DMS153 treated with DMSO at 0.1 percent for 48 hours (cell line): ENCODE results near the gene SNX32.

Experiments used
- DNase-seq: peaks from one replicate; lab custom pipeline; 2025; ENCODE audit not compliant: unreplicated experiment; lab: John Stamatoyannopoulos, UW

SNX32 gene

DNA sequence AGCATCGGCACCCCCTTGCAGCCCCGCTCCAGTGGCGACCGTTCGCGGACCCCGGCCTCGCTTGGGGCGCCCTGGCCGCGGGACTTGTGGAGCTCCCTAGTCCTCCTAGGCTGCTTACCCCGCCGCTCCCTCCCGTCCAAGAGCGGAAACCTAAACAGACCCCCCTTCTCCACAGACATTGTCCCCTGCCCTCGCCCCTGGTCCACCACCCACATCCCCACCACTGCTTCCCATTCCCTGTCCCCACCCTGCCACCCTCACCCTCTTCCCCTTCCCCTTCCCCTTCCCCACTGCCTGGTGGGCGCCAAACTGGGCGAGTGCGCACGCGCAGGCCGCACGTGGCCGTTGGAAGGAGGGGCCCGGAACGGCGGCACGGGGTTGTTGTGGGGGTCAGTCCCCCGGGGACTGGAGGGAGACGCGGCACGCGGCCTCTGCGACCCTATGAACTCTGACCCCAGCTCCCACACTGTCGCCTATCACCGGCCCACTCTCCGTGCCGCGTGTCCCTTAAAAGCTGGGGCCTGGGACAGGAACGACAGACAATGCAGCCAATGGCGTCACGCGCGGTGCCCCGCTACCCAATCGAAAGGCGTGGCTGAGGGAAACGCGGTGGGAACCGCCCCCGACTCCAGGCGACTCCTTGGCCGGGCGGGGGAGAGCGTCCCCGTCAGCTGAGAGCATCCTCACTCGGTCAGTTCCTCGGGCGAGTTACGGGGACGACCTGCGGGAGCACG lies at the start of gene SNX32:
Gene SNX32 (plus strand): TSS at position 667 of the 734 bp plus-strand sequence. CDS start 103 bp downstream, outside the sequence.
- peak; percentile 90 for DNase-seq

GRCh38 chr11:65785319-65786007 lies 48.3 kb upstream of the SNX32 start:
- DNase-seq = no peak

- no peak for DNase-seq
Observed at GRCh38 chr11:65786008-65786785, 47.6 kb upstream of the SNX32 start.

GRCh38 chr11:65786786-65787636 lies 46.8 kb upstream of the SNX32 start, which contains the start of gene OVOL1:
Gene OVOL1 (plus strand): TSS chr11:65787063. CDS start chr11:65787374, 311 bp downstream.
- DNase-seq = peak; percentile 60

GRCh38 chr11:65787649-65788622 lies 45.8 kb upstream of the SNX32 start:
- DNase-seq = no peak

GRCh38 chr11:65788821-65789220 lies 44.9 kb upstream of the SNX32 start:
- DNase-seq = no peak

DNA sequence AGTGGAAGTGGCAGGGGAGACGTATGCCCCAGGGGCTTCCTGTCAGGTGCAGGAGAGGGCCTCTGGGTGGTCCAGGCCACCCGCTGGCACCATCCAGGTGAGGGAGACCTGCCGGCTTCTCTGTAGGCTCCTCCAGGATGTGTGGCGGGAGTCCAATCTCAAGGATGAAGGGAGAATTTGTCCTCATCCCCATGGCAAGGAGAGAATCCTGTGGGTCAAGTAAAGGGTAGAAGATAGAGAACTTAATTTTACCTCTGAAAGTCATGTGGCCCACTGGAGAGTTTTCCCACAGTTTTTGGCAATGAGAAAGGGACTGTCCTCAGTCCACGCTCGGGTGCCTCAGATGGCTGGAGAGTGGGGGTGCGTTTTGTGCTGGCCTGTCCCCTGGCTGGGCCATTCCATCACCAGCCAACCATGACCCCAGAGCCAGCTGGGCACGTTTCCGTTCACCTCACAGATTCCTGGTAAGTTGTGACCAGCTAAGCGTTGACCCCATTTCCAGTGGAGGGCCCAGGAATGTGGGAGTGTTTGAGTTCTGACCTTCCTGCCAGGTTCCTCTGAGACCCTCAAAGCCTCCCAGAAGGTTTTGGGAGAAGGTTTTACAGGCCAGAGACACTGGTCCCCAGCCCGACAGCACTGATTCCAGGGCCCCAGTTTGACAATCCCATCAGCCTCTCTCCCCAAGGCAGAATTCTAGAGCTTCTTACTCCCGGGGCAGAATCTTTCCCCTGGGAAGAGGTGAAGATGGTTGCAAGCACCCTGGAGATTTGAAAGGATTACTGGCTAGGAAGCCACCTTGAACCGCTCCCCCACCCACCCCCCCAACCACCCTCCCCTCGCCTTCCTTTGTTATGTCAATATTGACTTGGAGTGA lies 44.3 kb upstream of the SNX32 start:
- no peak for DNase-seq

GRCh38 chr11:65790104-65790901 lies 43.5 kb upstream of the SNX32 start:
- no peak for DNase-seq

DNA sequence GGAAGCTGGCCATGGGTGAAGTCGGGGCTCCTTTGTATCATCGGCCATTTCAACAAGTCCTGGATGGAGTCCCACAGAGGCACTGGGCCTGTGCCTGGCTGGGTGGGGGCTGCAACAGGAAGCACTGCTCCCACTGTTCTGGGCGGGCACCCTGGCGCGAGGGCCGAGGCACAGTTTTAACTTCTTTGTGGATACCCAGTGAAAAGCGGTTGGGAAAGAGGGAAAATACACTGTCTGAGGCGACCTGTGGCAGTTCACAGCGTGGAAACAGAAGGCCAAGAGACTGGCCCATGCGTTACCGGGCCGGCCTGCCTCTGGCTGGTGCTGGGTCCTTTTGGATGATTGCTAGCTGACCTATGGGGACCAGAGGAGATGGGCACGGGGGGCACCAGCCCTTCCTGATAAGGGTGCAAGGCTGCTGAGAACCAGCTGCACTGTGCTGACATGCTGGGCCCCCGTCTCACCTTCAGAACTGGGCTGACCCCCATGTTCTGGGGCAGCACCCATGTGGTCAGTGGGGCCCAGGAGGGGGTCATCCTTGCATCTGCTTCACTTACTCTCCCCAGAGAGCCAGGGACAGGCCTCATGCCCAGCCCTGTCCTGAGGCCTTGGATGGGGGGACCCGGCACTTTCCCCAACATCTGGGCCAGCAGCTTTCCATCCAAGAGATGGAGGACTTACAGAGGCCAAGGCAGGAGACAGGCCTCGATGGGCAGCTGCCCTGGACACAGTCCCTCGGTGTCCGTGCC lies 42.7 kb upstream of the SNX32 start:
- no peak for DNase-seq

- peak; percentile 70 for DNase-seq
Observed at GRCh38 chr11:65791719-65792213, 42.0 kb upstream of the SNX32 start.

- DNase-seq = no peak
Observed at GRCh38 chr11:65792456-65792855, 41.3 kb upstream of the SNX32 start.

DNA sequence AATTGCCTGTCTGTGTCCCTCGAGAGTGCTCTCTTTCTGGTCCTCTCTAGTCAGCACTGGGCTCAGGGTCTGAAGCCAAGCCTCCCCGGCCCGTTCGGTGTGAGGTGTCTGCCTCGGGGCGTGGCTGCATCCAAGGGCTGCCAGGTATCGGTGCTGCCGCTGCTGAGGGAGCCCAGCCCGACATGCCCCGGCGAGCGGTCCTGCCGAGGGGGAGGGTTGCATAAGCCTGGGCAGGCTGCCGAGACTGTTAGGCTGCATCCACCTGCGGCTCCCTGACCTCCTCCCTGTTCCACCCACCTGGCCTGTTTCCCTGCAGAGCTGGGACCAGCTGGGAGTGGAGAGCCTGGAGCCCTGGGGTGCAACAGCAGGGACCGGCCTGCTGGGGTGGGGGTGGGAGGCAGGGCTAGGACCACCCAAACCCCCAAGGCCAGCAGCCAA lies 40.6 kb upstream of the SNX32 start:
- DNase-seq = peak; percentile 68

- no peak for DNase-seq
Observed at GRCh38 chr11:65793625-65794400, 40.0 kb upstream of the SNX32 start.

- DNase-seq = no peak
Observed at GRCh38 chr11:65794570-65795510, 38.9 kb upstream of the SNX32 start.
